IPS DF 4.7 (cell line): ENCODE data around the gene NPC2.
"Not testable (repeated sequence)": the region's sequence is repeated elsewhere in the genome, so short reads cannot be mapped to it uniquely, and the experiment has no call there.

Experiments used
- DNase-seq: peaks from one replicate; pipeline ENCODE4 v3.0.0-alpha.2; 2013; ENCODE audit warnings: low spot score; ENCODE audit errors: extremely low read depth

The NPC2 gene

DNA sequence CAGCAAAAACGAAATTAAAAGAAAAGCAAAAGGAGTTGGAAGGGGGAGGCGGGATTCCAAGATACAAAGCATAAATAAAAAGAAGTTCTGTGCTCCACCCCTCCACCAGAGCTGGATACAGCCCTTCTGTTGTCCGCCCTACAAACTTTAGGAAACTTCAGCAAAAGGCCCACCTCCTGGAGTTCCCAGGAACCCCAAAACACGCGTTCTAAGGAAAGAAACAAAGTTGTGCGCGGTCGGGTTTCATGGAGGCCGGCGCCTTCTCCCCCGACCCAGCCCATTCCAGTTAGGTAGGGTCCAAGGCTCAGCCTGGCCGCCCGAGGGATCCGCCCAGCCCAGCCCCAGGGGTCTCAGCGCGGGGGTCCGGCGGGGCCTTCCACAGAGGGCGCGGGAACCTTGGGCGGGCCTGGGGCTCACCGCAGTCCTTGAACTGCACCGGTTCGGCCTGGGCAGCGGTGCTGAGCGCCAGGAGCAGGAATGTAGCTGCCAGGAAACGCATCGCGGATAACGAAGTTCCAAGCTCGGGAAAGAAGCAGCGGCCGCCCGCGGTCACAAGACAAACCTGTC lies at the start of gene NPC2:
TSS of gene NPC2 (minus strand) at position 530 of the 567 bp plus-strand sequence. CDS start at position 499, 31 bp downstream.
- no peak for DNase-seq

DNA sequence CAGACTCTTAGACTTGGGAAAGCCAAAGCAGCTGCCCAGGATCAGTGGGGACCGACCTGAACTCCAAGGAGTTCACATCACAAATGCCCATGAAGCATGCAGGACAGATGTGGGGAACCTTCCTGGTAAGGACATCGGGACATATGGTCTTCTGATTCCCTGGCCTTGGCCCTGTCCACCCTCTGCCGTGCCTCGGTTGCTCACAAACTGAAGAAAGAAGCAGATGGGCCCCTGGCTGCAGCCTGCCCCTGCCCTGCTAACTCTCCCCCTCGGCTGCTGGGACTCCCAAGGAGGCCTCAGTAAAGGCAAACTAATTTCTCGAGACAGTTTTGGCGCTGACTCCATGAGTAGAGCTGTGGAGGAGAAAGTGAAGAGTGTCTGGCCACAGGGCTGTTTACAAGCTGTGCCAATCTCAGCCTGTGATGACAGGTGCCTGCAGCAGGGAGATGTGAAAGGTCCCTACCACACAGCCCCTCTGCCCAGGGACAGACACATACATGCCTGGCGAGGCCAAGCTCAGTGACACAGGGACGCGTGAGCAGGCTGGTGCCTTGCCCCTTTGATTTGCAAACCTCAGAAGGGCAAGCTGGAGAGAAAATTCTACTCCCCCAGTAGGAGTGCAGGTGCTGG lies 49.1 kb upstream of the NPC2 start:
- no peak for DNase-seq

DNA sequence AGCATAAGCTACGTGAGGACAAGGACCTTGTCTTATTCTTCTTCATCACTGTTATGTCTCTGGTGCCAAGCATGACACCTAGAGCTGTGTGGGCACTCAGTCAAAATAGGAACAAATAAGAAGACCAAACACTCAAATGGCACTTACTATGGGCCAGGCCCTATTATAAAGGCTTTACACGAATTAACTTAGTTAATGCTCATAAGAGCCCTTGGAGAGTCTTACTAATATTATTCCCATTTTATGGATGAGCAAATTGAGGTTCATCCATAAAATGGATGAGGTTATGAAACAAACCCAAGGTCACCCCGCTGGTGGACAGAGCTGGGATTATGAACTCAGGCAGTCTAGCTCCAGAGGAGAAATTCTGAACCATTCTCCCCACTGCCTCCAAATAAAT lies 48.1 kb upstream of the NPC2 start:
- DNase-seq = no peak

- DNase-seq = no peak
Measured at GRCh38 chr14:74539503-74539902, 46.4 kb upstream of the NPC2 start.

DNA sequence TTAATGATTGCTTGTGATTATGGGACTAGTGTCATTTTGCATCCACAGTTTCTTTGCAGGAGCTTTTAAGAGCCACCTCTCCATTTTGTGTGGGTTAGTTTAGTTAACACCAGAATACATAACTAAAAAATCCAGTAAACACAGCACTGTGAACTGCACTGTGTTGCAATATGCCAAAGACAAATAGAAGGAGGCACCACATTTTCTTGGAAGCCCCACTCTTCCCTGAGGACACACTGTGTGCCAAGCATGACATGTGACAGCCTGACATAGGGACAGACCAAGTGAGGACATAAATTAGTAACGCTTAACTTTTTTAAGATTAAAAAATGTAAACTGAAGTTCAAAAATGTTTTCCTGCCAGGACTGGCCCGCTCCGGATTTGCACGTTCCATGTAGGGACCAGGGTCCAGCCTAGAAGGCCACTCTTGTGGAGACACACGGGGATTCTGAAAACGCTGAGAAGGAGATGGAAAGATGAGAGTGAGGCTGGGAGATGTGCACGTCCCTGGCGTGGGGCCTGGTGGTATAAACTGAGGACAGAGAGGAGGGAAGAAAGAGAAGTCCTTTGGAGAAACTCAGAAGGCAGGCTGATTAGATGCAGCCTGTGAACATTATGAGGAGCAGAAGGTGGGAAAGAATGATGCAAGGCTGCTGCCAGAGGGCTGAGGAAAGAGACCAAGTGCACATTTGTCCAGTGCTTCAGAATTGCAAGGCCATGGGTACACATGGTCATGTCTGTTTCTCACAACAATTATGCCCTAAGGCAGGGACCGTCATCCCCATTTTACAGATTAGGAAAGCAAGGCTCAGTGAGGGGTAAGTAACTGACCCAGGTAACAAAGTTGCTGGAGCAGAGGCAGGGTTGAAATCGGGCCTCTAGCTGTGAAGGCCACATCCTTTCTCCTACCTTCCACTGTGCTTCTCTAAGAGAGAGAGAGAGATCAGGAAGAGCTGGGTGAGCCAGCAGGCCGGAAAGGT lies 45.6 kb upstream of the NPC2 start:
- no peak for DNase-seq

- DNase-seq = not testable (repeated sequence)
Measured at GRCh38 chr14:74536336-74536735, 43.2 kb upstream of the NPC2 start.

- no peak for DNase-seq
Measured at GRCh38 chr14:74535756-74536325, 42.7 kb upstream of the NPC2 start.

DNA sequence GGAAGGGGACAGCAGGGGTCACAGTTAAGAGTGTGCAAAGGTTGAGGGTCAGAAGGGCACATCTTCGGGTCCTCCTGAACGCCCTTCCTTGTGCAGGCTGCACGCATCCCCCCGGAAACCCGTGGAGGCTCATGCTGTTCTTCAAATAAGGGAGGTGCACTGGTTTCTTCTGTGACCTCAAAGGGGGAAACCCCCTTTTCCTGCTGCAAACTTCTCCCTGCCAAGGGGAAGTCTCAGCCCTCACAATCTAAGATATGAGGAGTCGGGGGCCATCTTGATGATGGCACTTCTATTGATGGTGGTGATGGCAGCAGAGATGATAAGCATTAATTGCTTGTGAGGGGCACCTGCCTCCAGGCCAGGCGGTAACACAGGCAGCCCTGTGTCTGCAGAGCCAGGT lies 40.5 kb upstream of the NPC2 start:
- DNase-seq = no peak

DNA sequence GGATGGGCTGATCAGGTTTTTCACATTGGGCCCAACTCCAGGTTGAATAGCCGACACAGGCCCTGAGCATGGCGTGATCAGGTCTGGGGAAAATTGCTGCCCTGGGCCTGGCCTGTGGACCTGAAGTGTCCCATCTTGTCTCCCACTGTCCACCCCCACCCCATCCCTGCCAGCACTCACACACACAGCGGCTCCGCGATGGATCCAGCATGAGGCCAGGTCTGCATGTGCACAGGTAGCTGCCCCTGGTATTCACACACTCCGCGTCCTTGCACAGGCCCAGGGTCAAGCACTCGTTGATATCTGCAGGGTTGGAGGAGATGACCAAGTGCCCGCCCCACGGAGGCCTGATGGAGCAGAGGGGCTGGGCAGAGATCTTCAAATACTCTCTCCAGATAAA lies 39.1 kb upstream of the NPC2 start:
- DNase-seq = no peak

- DNase-seq = peak; percentile 33
Measured at GRCh38 chr14:74531467-74531866, 38.4 kb upstream of the NPC2 start.

- no peak for DNase-seq
Measured at GRCh38 chr14:74531006-74531405, 37.9 kb upstream of the NPC2 start.

- no peak for DNase-seq
Measured at GRCh38 chr14:74528886-74529285, 35.8 kb upstream of the NPC2 start.

DNA sequence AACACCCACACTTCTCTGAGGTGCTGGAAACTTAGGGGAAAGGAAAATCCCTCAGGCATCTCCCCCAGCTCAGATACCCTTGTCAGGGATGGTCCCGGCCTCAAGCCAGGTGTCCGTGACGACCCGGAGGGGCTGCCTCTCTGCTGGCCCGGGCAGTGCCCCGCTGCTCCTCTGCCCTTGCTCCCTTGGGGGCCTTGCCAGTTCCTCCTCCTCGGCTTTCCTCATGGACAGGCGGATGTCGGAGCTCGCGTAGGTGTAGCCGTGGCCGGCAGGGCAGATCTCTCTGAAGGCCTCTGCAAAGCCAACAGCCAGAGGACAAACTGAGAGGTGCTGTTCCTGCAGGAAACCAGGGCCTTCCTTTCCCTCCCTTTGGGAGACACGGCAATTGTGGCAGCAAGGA lies 35.3 kb upstream of the NPC2 start:
- no peak for DNase-seq

DNA sequence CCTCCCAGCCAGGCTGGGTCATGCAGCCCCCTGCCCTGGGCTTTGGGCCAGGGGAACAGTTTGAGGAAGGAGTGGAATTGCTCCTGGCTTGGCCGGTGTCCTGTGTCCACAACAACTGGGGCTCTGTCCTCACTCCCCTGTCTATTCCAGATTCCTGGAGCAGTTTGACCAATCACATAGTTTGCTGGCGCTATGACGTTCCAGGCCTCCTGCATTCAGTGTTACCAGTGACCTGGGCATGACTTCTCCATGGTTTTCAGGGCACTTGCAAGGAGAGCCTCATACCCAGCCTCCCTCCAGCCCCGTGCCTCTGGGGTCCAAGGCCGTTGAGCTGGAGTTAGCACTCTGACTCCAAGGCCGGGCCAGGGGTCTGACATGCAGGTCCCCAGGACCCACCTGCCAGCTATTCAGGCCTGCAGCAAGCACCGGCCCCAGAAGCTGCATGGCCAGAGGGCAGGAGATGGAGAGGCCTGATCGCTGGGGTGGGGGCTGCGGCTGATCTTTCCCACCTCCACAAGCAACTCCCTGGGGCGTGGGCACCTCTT lies 34.7 kb upstream of the NPC2 start:
- no peak for DNase-seq

GRCh38 chr14:74526854-74527585 lies 33.9 kb upstream of the NPC2 start:
- DNase-seq = no peak

DNA sequence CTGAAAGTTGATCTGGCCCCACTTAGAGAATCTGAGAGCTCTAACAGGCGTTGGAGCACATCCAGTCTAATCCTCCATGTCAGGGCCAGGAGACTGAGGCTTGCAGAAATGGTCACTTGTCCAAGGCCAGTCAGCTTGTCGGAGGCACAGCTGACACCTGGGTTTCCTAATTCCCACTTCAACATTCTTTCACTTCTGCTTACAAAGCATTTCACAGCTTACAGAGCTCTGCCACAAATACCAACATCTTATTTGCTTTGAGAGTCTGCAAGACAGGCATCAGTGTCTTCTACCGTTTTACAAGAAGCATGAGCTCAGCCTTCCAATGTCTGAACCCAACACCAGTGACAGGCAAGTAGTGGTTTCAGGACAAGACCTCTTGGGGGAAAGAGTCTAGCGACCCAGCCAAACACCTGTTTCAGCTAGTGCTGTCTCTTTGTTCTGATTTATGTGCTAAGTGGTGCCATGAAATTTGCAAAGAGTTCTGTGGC lies 32.3 kb upstream of the NPC2 start:
- DNase-seq = no peak

DNA sequence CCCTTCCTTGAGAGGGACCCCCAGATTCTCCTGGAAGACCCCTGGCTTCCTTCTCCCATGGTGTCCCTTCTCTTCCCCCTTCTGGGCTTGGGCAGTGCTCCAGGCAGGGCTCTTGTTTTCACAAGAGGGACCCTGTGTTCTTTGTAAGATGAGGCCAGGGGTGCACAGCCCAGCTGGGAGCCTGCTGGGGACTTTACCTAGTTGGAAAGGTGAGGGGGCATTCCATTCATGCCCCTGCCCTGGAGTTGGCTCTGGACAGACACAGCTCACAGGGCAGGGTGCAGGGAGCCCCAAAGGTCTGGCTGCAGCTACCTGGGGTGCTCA lies 31.7 kb upstream of the NPC2 start:
- DNase-seq = no peak

DNA sequence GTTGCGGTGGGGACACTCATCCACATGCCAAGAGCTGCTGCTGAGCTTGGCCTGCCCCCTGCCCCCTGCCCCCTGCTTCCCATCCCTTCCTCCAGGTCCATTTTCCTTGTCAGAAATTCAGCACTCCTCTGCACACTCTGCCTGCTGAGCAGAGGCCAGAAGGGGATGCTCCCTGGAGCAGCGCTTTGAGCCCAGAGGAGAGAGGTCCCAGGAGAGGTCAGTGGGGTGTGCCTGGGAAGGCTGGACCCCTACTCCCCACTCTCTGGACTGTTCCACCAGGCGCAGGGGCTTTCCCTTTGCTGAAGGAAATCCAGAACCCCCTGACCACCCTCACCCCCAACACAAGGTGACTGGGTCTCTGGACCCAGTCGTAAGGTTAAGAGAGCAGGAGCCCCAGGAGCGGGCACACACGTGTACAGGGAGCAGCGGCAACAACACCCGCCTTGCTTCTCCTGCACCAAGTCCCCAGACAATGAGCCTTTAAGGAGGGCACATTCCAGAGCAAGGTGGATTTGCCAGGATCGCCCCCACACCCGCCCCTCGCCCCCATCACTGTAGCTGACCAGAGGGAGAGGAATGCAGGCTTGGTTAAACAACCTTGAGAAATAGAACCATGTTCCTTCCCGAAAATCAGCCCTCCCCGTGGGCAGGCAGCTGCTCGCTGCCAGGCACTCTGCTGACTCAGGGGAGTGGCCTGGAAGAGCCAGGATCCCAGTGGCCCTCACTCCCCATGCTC lies 31.1 kb upstream of the NPC2 start:
- no peak for DNase-seq

GRCh38 chr14:74522740-74523139 lies 29.6 kb upstream of the NPC2 start:
- DNase-seq = no peak

GRCh38 chr14:74521756-74522155 lies 28.7 kb upstream of the NPC2 start:
- no peak for DNase-seq
